ENCODE results near the gene SNX5.
A peak's percentile ranks its signal among the peaks of the same experiment; 100 is the strongest.

Gene SNX5

DNA sequence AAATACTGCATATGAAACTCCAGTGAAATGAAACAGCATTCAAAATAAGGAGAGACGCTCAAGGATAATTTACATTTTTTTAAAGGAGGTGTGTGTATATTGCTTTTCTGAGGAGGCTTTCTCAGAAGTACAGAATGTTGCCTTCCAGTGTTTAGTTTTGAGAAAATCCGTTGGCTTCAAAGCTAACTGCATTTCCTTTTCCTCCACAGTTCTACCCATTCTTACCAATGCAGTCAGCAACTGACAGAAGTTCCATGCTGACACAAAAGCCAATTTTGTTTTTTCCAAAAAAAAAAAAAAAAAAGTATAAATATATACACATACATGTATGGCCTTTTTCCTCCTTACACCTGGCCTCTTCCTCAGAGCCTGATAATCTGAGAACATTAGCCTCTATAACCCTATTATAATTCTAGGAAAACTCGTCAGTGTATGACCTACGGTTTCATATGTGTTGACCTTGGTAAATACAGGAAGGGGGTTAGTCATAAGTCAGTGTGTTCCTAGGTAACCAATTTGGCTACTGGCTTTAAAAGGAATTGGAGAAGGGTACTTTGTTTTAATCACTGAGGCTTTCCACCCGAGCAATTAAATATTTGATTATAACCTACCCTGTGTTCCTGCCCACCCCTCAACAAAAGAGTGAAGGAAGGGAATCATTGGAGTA lies 24.4 kb upstream of the SNX5 start:
- no peak for DNase-seq (ENCODE audit: low read depth, low spot score)

DNA sequence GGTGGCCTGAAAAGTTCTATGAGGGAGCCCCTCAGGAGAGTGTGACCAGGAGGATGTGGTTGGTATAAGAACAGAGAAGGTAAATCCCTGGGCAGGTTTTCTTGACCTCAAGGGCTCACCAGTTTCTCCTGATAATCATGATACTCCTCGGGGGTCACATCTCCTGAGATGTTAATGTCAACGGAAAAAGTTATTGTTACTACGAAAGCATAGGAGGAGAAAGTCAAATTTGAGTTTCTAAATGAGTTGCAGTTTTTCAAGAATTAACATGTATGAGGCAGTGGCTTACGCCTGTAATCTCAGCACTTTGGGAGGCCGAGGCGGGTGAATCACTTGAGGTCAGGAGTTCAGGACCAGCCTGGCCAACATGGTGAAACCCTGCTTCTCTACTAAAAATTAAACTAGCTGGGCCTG lies 23.6 kb upstream of the SNX5 start:
- DNase-seq (ENCODE audit: low read depth, low spot score) = no peak

DNA sequence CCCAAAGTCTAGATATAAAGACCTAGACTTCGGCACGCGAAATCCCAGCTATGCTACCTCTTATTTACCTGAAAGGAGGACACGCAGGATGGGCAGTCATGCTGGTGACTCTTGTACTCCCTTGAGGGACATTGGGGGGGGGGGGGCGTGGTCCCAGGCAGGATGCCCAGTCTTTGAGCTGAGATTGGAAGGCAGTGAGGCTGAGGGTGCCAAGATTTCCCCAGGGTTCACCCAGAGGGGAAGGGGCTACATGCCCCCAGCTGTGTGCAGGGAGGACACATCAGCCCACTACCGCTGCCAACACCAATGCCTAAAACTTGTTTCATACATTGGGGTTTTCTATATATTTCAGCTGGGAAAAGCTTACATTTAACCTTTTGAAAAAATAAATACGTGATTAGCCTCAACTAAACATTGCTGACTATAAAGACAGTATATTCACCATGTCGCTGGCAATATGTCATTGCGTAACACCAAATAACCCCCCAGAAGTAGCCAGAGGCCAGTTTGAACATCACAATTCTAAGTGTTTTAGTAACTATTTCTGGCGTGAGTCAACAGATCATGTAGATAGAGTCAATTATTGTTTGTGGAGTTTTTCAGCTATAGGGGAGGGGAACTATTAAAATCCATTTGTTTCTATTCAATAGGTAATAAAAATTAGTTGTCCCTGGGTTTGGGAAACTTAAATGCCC lies 21.8 kb upstream of the SNX5 start:
- DNase-seq (ENCODE audit: low read depth, low spot score) = no peak

DNA sequence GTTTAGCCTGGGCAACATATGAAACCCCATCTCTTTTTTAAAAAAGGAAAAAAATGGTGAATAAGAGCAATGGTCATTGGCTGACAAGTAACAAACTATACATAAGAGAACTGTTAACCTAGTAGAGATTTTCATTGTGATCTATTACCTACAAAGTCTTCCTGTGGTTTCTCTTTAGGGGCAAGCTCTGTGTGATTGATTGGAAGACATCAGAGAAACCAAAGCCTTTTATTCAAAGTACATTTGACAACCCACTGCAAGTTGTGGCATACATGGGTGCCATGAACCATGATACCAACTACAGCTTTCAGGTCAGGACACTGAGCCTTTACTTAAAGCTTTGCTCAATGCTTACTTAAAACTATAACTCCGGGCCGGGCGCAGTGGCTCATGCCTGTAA lies 19.4 kb upstream of the SNX5 start:
- no peak for DNase-seq (ENCODE audit: low read depth, low spot score)

DNA sequence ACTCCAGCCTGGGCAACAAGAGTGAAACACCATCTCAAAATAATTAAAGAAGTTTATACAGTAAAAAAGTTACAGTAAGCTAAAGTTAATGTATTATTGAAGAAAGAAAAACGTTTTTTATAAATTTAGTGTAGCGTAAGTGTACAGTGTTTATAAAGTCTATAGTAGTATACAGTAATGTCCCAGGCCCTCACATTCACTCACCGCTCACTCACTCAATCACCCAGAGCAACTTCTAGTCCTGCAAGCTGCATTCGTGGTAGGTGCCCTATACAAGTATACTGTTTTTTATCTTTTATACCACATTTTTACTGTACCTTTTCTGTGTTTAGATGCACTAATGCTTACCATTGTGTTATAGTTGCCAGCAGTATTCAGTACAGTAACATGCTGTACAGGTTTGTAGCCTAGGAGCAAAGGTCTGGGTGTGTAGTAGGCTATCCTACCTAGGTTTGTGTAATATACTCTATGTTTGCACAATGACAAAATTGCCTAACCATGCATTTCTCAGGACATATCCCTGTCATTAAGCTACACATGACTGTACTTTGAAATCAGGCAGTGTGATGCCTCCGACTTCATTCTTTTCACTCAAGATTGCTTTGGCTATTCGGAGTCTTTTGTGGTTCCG lies 16.9 kb upstream of the SNX5 start:
- no peak for DNase-seq (ENCODE audit: low read depth, low spot score)

DNA sequence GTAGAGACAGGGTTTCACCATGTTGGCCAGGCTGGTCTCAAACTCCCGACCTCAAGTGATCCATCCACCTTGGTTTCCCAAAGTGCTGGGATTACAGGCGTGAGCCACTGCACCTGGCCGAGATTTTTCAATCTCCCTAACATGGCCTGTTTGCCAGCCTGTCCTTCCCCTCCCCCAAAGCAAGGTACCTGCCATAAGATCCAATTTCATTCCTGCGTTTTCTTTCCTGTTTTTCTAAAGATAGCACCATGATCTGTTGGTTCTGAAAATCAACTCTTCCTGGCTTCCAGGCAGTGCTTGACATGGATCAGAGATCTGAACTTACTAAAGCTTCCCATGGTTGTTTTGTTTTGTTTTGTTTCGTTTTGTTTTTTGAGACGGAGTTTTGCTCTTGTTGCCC lies 7.7 kb upstream of the SNX5 start:
- no peak for DNase-seq (ENCODE audit: low read depth, low spot score)

DNA sequence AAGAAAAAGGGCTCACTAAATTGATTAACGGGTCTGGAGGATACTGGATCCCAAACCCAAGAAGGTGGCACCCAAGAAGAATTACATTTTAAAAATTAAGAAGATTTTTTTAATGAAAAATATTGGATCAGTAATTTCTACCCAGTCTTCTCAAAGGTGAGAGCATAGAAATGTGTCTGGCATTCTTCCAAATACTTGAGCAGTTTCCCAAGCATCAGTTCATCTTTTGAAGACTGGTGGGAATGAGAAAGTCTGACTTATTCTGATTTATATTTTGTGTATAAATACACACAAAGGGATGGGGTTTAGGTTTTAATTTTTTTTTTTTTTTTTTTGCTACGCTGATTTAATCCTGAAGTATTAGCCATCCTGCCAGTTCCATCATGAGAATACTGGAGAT lies 3.5 kb upstream of the SNX5 start:
- no peak for DNase-seq (ENCODE audit: low read depth, low spot score)

DNA sequence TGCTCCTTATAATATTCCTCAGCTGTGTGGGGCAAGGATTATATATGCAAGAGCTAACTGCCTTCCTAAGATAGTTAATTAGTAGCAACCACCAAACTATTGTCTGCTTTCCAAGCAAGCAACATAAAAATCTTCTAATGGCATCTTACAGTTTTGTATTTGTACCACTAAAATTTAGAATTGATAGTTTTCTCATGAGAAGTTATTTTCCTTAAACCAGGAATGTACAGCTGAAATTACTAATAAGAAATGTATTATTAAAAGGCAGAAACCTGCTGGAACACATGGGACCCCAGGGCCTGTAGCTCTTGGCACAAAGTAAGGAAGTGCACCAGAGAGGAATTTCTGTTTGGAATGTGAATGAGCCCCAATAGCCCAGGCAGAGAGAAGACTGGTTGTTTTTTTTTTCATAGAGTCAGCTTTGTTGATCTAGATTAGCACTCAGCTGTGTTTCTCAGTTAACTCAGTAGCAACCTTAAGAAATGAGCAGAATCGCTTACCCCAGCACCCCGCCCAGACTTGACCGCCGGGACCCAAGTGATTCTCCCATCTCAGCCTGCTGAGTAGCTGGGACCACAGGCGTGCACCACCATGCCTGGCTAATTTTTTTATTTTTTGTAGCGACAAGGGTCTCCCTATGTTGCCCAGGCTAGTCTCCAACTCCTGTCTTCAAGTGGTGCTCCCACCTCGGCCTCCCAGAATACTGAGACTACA lies 2.9 kb upstream of the SNX5 start:
- DNase-seq (ENCODE audit: low read depth, low spot score) = no peak

DNA sequence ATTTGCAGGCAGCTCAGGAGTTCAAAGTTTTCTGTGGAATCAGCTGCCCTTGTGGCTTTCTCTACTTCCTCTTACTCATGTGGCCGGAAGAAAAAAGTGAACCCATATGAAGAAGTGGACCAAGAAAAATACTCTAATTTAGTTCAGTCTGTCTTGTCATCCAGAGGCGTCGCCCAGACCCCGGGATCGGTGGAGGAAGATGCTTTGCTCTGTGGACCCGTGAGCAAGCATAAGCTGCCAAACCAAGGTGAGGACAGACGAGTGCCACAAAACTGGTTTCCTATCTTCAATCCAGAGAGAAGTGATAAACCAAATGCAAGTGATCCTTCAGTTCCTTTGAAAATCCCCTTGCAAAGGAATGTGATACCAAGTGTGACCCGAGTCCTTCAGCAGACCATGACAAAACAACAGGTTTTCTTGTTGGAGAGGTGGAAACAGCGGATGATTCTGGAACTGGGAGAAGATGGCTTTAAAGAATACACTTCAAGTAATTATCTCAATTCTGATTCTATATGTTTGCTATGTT lies 1.4 kb upstream of the SNX5 start:
- DNase-seq (ENCODE audit: low read depth, low spot score) = peak; percentile 21

DNA sequence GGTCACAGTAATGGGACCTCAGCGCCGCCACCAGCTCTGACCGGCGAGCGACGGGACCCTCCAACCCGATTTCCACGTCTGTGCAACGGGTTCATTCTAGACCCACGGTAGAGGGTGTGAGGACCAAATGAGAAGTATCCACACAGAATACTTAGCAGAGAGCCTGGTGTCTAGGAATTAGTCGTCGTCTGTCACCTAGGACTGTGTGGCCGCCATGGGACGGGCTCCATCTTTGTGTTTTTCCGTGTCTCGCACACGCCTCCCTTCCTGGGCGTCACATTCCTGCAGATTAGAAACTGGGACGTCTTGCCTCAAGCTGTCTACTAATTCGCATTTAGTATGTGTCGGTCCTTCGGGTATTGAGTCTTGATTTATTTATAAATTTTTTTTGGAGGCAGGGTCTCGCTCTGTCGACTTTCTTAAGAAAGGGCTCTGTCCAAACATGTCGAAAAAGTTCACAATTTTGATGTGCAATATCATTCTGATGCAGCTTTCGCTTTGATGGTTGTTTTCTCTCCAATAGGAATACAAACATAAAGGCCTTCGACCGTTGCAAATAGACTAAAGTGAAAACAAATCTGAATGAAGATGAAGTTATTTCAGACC lies 787 bp upstream of the SNX5 start:
- no peak for DNase-seq (ENCODE audit: low read depth, low spot score)

DNA sequence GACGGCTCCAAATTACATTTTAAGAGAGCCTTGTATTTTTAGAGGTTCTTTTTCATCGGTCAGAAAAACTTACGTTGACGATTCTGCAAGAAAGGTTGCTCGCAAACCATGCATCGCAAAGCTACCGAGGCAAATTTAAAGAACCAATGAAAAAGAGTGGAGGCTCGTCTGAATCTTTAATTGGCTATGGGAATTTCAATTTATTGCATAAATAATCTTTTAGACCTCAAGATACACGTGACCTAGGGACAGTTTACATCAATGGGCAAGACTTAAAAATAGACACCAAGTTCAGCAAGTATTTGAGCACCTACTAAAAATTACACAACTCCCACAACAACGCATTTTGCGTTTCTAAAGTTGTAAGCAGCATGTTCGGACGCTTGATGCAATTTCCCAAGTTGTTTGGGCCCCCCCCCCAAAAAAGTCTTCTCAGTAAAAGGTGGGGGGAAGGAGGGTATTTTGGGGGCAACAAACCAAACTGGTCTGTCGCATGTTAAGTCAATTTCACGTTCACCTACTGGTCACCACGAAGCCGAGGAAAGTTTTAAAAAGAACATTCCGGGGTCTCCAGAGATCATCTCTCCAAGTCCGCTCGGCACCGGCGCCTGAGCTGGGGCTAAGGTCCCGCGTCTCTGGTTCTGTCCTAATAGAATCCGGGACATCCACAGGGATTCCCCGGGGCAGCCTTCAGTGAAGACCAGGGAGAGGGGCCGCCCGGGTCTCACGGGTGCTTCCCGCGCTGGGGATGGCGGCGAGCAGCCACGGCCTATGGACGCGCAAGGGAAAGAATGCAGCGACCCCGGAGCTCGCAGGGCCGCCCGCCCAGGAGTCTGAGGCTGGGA lies 851 bp downstream of the SNX5 start:
- DNase-seq (ENCODE audit: low read depth, low spot score) = no peak

DNA sequence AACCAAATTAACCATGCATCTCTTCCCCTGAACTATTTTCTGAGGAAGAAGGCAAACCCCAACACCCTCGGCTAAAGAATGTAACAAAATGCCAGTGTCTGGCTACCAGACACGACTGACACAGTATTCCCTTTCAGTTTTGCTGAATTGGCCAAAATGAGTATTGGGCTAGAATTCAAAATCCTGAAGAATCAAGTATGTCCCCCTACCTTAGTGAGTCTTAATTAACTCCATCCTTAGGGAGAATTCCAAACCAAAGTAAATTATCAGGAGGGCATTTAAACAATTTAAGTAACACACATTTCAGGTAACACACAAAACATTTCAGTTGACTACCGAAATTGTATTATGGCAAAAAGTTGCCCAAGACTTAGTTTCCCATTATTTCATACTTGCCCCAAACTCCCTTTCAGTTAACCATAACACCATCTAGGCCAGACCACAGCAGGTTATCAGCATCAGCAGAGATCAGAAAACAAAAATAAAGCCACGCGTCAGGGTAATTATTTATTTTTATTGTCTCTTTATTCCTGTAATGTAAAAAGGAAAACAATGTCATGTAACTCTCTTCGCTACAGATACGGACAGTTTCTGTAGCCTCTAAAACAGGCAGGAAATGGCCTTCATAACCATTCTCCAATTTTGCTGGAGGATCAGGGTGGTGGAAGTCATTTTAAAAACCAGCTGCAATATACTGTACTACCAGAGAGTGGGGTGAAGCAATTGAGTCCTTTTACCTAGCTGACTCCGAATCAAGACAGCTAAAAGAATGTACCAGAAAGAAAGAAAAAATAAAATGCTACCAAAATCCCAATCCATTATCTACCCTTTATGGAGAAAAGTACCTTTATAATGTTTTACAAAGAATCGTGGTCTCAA lies 1.9 kb downstream of the SNX5 start:
- no peak for DNase-seq (ENCODE audit: low read depth, low spot score)

DNA sequence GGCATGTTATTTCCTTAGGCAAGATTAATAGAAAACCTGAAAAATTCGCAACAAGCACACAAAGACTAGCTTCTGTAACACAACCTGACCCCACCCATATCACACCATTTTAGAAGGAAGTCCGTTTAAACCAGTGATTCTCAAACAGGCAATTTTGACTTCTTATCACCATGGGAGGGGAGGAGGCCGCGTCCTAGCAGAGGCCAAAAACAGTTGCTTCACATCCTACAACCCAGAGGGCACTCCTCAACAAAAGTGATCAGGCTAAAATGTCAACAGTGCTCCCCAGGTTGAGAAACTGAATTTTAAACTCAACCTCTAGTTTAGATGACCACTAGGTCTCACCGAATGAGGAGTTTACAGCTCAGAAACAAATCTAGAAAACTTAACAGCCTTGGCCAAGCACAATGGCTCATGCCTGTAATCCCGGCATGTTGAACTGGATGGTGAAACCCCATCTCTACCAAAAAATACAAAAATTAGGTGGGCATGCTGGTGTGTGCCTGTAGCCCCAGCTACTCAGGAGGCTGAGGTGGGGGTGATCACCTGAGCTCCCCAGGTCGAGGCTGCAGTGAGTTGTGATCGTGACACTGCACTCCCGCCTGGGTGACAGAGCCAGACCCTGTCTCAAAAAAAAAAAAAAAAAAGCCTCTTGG lies 3.4 kb downstream of the SNX5 start:
- no peak for DNase-seq (ENCODE audit: low read depth, low spot score)

DNA sequence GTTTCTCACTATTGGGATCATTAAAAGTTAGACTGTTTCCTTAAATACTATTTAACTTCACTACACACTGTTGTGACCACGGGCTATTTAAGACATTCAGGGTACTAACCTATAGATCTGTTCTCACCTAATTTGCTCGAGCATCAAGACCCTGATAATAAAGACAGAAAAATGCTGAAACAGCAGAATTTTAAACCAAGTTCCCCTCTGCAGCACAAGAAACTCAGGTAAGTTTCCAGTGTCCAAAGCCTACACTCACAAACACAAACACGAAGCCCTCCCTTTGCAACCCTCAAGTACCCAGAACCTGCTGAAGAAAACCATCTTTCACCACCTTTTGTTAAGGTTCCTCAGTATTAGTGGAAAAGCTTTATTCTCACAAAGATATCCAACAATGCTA lies 4.0 kb downstream of the SNX5 start:
- no peak for DNase-seq (ENCODE audit: low read depth, low spot score)

DNA sequence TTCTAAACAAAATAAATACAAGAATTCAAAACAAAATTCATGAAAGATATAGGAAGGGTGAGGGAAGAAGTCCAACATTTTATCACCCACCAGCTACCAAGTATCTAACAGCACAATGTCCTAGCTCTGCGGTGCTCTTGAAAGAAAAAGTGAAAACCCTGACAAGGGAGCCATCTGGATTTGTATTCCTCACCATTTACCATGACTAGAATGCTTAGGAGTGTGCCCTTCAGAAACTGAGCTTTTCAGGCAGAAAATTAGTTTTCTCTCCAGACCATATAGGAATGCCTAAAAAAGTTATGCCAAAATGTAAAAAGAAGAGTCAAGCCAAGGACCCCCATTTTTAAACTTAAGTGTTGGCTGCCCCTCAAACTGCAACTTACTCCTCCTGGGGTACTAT lies 4.5 kb downstream of the SNX5 start:
- no peak for DNase-seq (ENCODE audit: low read depth, low spot score)

DNA sequence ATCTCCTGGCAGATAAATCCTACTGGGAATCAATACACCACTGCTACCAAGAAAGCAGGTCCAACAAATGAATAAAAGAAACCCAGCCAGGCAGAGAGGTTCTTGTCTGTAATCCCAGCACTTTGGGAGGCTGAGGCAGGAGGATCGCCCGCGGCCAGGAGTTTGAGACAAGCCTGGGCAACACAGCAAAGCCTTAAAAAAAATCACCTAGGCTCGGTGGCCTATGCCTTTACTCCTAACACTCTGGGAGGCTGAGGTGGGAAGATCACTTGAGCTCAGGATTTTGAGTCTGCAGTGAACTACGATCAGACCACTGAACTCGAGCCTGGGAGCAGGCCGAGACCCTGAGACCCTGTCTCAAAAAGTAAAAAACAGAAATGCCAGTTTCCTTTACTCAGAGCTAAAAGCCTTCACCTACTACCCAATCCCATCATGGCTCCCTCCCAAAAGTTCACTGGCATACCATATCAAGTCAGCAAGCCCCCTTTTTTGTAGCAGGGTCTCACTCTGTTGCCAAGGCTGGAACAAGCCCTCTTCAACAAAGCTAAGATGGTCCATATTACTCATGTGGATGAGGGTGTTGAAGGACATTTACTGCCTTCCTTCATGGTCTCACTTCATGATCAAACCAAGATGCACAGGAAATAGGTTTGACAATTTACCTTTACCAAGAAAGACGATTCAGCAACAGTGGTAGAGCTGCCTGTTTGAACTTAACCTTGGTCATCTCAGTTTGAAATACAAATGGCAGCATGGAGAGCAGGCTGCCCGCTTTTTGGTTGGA lies 5.3 kb downstream of the SNX5 start:
- no peak for DNase-seq (ENCODE audit: low read depth, low spot score)

DNA sequence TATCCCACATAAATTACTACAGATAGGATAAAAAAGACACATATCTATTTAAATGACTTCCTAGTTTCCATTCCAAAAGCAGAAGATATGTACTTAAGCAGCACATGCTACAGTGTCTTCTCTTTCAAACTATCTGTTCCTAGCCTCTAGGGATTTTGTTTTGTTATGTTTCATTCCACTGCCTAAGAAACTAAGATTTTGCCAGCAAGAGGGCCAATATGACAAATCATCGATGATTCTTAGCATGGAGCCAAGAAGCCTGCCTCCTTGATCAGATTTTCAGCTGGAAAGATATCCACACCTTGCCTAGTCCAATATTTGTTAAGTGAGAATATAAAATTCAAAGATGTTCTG lies 7.0 kb downstream of the SNX5 start:
- DNase-seq (ENCODE audit: low read depth, low spot score) = no peak

DNA sequence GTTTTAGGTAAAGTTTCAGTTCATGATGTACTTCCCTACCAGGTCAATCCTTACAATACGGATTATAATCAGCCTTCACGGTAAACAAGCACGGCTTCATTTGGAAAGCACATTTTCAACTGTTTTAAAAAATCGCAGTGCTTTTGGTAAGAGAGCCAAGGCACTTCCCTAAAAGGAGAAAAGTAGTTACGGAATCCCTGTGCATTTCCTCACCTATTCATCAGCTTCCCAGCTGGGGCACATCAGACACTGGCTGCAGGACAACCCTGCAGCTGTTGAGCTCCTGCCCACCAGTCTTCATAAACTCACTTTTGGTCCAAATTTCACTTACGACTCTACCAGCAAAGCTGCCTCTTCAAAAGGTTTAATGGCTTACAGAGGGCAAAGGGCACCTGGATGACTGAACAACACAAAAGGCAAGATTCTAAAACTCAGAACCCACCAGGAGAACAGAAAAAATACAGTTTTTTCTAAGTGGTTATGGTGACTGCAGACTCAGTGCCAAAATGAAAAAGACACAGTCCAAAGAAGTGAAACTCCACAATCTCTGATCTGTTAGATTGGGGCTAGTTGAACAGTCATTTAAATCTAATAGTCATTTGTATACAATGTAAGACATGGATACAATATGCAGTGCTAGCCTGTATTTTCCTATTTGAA lies 7.5 kb downstream of the SNX5 start:
- no peak for DNase-seq (ENCODE audit: low read depth, low spot score)

All from activated CD4-positive, CD25-positive, alpha-beta regulatory T cell treated with anti-CD3 and anti-CD28 coated beads, Interleukin-2, amount 50 U/mL, for 16 hours (primary cell).